GM19455 (cell line): ENCODE measurements around the gene TRPC3.

Experiments used
- ATAC-seq: cut with Tn5 transposase; IDR thresholded peaks from one replicate; pipeline ENCODE4 v1.9.1; 2021; ENCODE audit not compliant: unreplicated experiment

Gene TRPC3

DNA sequence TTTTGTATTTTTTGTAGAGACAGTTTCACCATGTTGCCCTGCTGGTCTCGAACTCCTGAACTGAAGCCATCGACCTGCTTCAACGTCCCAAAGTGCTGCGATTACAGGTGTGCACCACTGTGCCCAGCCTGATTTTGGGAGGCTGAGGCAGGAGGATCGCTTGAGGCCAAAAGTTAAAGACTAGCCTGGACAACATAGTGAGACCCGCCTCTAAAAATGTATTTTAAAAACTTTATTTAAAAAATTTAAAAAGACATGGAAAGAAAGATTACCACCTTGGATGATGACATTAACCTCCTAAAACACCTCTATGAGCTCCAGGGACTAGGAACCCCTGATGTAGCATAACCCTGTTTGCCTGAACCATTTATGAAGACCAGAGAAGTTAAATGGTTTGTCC, 75.8 kb downstream of the TRPC3 start:
- ATAC-seq: no peak

DNA sequence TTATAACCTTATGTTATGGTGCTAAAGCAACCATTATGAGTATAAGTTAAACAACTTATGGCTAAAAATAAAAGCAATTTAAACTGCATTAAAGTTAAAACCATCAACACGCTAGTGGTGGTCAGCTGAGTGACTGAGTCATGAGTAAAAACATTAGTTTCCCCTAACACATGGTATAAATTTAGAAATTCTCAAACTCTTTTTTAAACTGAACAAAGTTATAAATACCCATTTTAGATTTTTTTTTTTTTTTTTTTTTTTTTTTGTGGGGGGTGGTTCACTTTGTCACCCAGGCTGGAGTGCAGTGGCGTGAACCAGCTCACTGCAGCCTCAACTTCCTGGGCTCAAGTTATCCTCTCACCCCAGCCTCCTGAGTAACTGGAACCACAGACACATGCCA, 76.2 kb downstream of the TRPC3 start:
- ATAC-seq: no peak

- no peak for ATAC-seq
Measured at GRCh38 chr4:121873604-121874003, 78.3 kb downstream of the TRPC3 start.

GRCh38 chr4:121869841-121870822, 81.7 kb downstream of the TRPC3 start, which contains the start of gene BBS7:
Gene BBS7 (minus strand): TSS chr4:121870474. CDS start chr4:121870313, 161 bp downstream.
- peak; percentile 99 for ATAC-seq

DNA sequence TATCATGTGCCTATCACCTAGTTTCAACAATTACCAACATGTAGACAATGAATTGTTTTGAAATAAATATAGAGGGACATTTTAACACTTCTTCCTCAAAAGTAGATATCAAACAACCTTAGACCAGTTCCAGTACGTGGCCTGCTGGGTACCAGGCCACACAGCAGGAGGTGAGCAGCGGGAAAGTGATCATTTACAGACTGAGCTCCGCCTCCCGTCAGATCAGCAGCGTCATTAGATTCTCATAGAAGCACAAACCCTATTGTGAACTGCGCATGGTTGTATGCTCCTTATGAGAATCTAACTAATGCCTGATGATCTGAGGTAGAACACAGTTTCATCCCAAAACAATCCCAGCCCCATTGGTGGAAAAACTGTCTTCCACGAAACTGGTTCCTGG, 88.1 kb downstream of the TRPC3 start:
- ATAC-seq: no peak

GRCh38 chr4:121861426-121861825, 90.4 kb downstream of the TRPC3 start:
- no peak for ATAC-seq

GRCh38 chr4:121860121-121860520, 91.7 kb downstream of the TRPC3 start:
- ATAC-seq: no peak

GRCh38 chr4:121851354-121851753, 100.5 kb downstream of the TRPC3 start:
- ATAC-seq: no peak

GRCh38 chr4:121846662-121847061, 105.2 kb downstream of the TRPC3 start:
- ATAC-seq: no peak

GRCh38 chr4:121842862-121843261, 109.0 kb downstream of the TRPC3 start:
- ATAC-seq: no peak

DNA sequence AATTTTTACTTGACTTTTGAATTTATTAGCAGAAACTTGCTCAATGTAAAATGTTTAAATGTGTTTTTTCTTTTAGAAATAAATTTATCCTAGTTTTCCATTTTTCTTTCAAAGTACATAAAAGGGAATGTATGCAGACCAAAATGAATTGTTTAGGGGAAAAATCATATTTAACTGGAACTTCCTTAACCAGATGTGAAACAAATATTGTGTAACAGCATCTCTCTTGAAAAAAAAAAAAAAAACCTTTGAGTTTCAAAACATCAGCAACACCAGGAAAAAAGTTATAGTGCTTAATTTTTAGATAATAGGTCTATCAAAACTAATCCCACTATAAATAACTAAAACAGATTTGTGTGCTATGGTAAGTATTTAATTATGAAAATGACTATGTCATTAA, 113.7 kb downstream of the TRPC3 start:
- ATAC-seq: no peak

DNA sequence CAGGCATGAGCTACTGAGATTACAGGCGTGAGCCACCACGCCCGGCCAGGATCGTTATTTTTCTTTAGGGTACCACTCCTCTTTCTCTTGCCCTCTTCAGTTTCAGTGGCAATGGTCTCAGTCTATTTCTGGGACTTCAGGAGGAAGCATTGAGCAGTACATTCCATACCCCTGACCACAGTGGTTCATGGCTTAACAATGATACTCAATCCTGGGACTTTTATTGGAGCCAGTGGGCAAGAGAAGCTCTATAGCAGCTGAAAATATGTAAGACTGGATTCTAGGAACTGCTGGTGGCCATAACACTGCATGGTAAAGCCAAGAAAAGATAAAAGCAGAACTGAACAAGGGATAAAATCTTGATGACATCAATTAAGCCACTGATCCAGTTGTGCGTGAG, 122.3 kb downstream of the TRPC3 start:
- ATAC-seq: no peak
